ENCODE data around the gene FBN1.

- no peak for TF ChIP-seq CTCF (IDR thresholded peaks at IDR 0.05)
- no peak for TF ChIP-seq POLR2AphosphoS5 (IDR thresholded peaks at IDR 0.05)
Measured at GRCh38 chr15:48367483-48367882, 278.0 kb downstream of the FBN1 start.
